ENCODE data around the gene LGR6.
"Not testable (repeated sequence)": the region's sequence is repeated elsewhere in the genome, so short reads cannot be mapped to it uniquely, and the experiment has no call there.

LGR6 gene

GRCh38 chr1:202349206-202349928 lies 155.8 kb downstream of the LGR6 start:
- DNase-seq: no peak

GRCh38 chr1:202351725-202352124 lies 158.1 kb downstream of the LGR6 start:
- no peak for DNase-seq

- not testable (repeated sequence) for DNase-seq
These were observed 159.1 kb downstream of the LGR6 start for GRCh38 chr1:202352583-202353197.

- DNase-seq: no peak
These were observed 162.4 kb downstream of the LGR6 start for GRCh38 chr1:202355944-202356553.

GRCh38 chr1:202357506-202357905 lies 163.9 kb downstream of the LGR6 start:
- no peak for DNase-seq

GRCh38 chr1:202361224-202361623 lies 167.6 kb downstream of the LGR6 start:
- DNase-seq: no peak

- DNase-seq: no peak
These were observed 168.1 kb downstream of the LGR6 start for GRCh38 chr1:202361701-202362100.

- no peak for DNase-seq
These were observed 168.6 kb downstream of the LGR6 start for GRCh38 chr1:202362212-202362611.

- no peak for DNase-seq
These were observed 171.7 kb downstream of the LGR6 start for GRCh38 chr1:202365092-202365815.

- no peak for DNase-seq
These were observed 173.7 kb downstream of the LGR6 start for GRCh38 chr1:202367271-202367670.
